CD4-positive, alpha-beta memory T cell (primary cell): ENCODE results near the gene ZBTB9. TPM values are rescaled to one million over a fixed set of nuclear protein-coding genes. Genes with fewer than 3 reads are reported as not detected.

Experiments used
- CTCF ChIA-PET: fragments of 350-600 bp; sonication (Branson Sonifier 250); formaldehyde crosslinking; loops from one replicate; lab custom pipeline; 2021; ENCODE audit warnings: inconsistent platforms; ENCODE audit not compliant: partially characterized antibody; lab: Charles Lee
- POLR2A ChIA-PET: fragments of 350-600 bp; sonication (Branson Sonifier 250); formaldehyde crosslinking; loops from one replicate; lab custom pipeline; 2021; ENCODE audit not compliant: partially characterized antibody; lab: Charles Lee
- DNase-seq, 5 donors: peaks; one replicate each; pipeline versions ENCODE4 v3.0.0 to v3.0.0-alpha.2; 2020 to 2022; ENCODE audit warnings: mixed read lengths in 1 of 5
- H3K27ac ChIP-seq: one replicate; pipeline ENCODE4 v1.7.0; 2013; ENCODE audit warnings: low read depth, low read length
- H3K27me3 ChIP-seq: 2 replicates; pipeline ENCODE4 v1.7.0; 2013; ENCODE audit warnings: mild to moderate bottlenecking, low read length, moderate library complexity; ENCODE audit not compliant: insufficient read depth
- H3K36me3 ChIP-seq: 2 replicates; pipeline ENCODE4 v1.7.0; 2013; ENCODE audit warnings: mild to moderate bottlenecking, low read length, moderate library complexity; ENCODE audit not compliant: insufficient read depth
- H3K4me1 ChIP-seq: 2 replicates; pipeline ENCODE4 v1.7.0; 2013; ENCODE audit warnings: mild to moderate bottlenecking, low read length, moderate library complexity; ENCODE audit not compliant: insufficient read depth
- H3K4me3 ChIP-seq, 2 donors: one replicate each; pipeline ENCODE4 v1.7.0; 2013; ENCODE audit warnings: low read length in 2 of 2, mild to moderate bottlenecking in 1 of 2
- H3K9me3 ChIP-seq, 2 donors: one replicate each; pipeline ENCODE4 v1.7.0; 2013; ENCODE audit warnings: low read length in 2 of 2, control low read depth in 1 of 2; ENCODE audit not compliant: control insufficient read depth in 1 of 2
- H3K27ac Mint-ChIP-seq, 7 donors: one replicate each; pipeline ENCODE4 v1.8.0; 2020 to 2021; ENCODE audit warnings: mixed read lengths in 7 of 7, mild to moderate bottlenecking in 6 of 7, inconsistent platforms in 3 of 7, moderate library complexity in 3 of 7
- H3K27me3 Mint-ChIP-seq, 2 donors: one replicate each; pipeline ENCODE4 v1.8.0; 2020 to 2021; ENCODE audit warnings: mixed read lengths in 2 of 2
- H3K36me3 Mint-ChIP-seq, 2 donors: one replicate each; pipeline ENCODE4 v1.8.0; 2020 to 2021; ENCODE audit warnings: mixed read lengths in 2 of 2, inconsistent platforms in 1 of 2, mild to moderate bottlenecking in 1 of 2
- H3K4me1 Mint-ChIP-seq, 4 donors: one replicate each; pipeline ENCODE4 v1.8.0; 2020 to 2021; ENCODE audit warnings: mixed read lengths in 4 of 4, mild to moderate bottlenecking in 1 of 4
- H3K4me3 Mint-ChIP-seq, 8 donors: one replicate each; pipeline ENCODE4 v1.8.0; 2020 to 2021; ENCODE audit warnings: mixed read lengths in 8 of 8, mild to moderate bottlenecking in 7 of 8, moderate library complexity in 6 of 8, inconsistent platforms in 3 of 8
- H3K9me3 Mint-ChIP-seq, 8 donors: one replicate each; pipeline ENCODE4 v1.8.0; 2020 to 2021; ENCODE audit warnings: mixed read lengths in 8 of 8, mild to moderate bottlenecking in 5 of 8, inconsistent platforms in 3 of 8, moderate library complexity in 1 of 8
- intact Hi-C: fragments of 100-400 bp; cut with micrococcal nuclease; formaldehyde crosslinking; loops from one replicate; pipeline ENCODE4 v1.15.1; 2023
- polyA plus RNA-seq, 2 donors: library from polyadenylated mRNA; unstranded; fragments of 300-500 nt; fragmentation: Illumina TruSeq; gene quantifications; one replicate each; pipeline ENCODE4 v1.2.3, GENCODE V29; 2021
- total RNA-seq, 2 experiments: library from RNA; stranded (reverse); gene quantifications; one replicate each; pipeline ENCODE4 v1.2.3, GENCODE V29; 2021

Gene ZBTB9
- total and polyA plus RNA-seq, 4 experiments from 2014 or later, result 5.7 to 12.8 (median 11.8) TPM

DNA sequence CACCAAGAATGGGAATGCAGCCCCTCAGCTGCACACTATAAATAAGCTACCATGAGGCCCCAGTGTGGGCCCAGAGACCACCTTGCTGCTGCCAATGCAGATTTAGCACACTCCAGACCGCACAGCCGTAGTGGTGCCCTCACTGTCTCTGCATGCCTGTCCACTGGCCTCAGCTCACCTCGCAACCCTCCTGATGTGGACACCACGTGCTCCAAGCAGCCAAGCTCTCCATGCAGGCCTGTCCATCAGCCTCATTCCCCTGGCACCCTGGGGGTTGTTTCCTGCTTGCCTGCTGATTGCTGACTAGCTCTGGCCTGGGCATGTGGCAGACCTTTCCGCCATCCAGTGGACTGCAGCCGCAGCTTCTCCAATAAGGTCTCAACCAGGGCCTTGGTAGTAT, 36.2 kb downstream of the ZBTB9 start:
- no peak overlapping the region for H3K27ac Mint-ChIP-seq
- intact Hi-C loops, result no loop called here
- no peaks in the 10 kb centered on the region for H3K36me3 Mint-ChIP-seq
- H3K4me3 Mint-ChIP-seq, result no peak overlapping the region
- Histone ChIP-seq H3K9me3 (no peaks in the 10 kb centered on the region), H3K27me3 (no peaks in the 10 kb centered on the region), H3K4me1 (no peaks in the 10 kb centered on the region), H3K27ac (no peak overlapping the region), H3K4me3 (no peak overlapping the region), H3K36me3 (no peaks in the 10 kb centered on the region)
- H3K4me1 Mint-ChIP-seq, result no peaks in the 10 kb centered on the region
- CTCF ChIA-PET, result interaction anchor here (1.8 kb wide), 1 partner anchor 36 kb away, joined by 5 read pairs; the partner anchor contains the start of gene ZBTB9
- POLR2A ChIA-PET, result no interaction called here
- peaks cover 5% of the 10 kb centered on the region in 2 donors for H3K27me3 Mint-ChIP-seq
- DNase-seq, result no peak
- no peaks in the 10 kb centered on the region for H3K9me3 Mint-ChIP-seq

DNA sequence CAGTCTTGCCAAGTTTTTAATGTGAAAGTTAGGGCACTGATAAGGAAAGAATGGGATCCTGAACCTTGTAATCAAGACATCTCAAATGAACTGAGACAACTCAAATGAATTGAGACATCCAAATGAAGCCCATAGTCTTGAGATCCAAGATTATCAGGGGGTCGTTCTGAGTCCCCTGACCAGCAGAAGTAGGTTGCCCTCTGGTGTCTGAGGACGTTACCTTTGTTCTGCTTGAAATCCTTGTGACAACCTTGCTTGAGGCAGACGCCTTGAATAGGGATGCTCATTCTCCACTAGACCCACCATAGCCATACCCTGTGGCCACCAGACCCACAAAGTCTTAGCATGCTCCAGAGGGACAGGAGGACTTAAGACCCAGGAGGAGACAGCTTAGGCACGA, 37.7 kb downstream of the ZBTB9 start:
- no peaks in the 10 kb centered on the region for H3K4me1 Mint-ChIP-seq
- DNase-seq, result no peak
- ChIA-PET POLR2A (no interaction called here), CTCF (no interaction called here)
- no peak overlapping the region for H3K27ac Mint-ChIP-seq
- no peak overlapping the region for H3K4me3 Mint-ChIP-seq
- no peaks in the 10 kb centered on the region for H3K36me3 Mint-ChIP-seq
- no peak overlapping the region for H3K4me3 ChIP-seq
- H3K4me1 ChIP-seq, result no peaks in the 10 kb centered on the region
- H3K36me3 ChIP-seq, result no peaks in the 10 kb centered on the region
- no peaks in the 10 kb centered on the region for H3K9me3 ChIP-seq
- no peaks in the 10 kb centered on the region for H3K27me3 ChIP-seq
- H3K9me3 Mint-ChIP-seq, result no peaks in the 10 kb centered on the region
- peaks cover 2% of the 10 kb centered on the region in 2 donors for H3K27me3 Mint-ChIP-seq
- intact Hi-C loops, result loop anchor here (1.0 kb wide), 1 partner anchor 101 kb away; the partner anchor contains the start of gene KIFC1
- H3K27ac ChIP-seq, result no peak overlapping the region

GRCh38 chr6:33497157-33497556, 42.8 kb downstream of the ZBTB9 start:
- Histone ChIP-seq H3K4me1 (no peaks in the 10 kb centered on the region), H3K4me3 (no peak overlapping the region), H3K9me3 (no peaks in the 10 kb centered on the region), H3K36me3 (no peaks in the 10 kb centered on the region), H3K27me3 (no peaks in the 10 kb centered on the region), H3K27ac (no peak overlapping the region)
- no peaks in the 10 kb centered on the region for H3K4me1 Mint-ChIP-seq
- CTCF ChIA-PET, result no interaction called here
- H3K27me3 Mint-ChIP-seq, result no peaks in the 10 kb centered on the region
- H3K4me3 Mint-ChIP-seq, result no peak overlapping the region
- no peaks in the 10 kb centered on the region for H3K9me3 Mint-ChIP-seq
- H3K27ac Mint-ChIP-seq, result no peak overlapping the region
- no peak for DNase-seq
- POLR2A ChIA-PET, result no interaction called here
- no peaks in the 10 kb centered on the region for H3K36me3 Mint-ChIP-seq
- intact Hi-C loops, result no loop called here

DNA sequence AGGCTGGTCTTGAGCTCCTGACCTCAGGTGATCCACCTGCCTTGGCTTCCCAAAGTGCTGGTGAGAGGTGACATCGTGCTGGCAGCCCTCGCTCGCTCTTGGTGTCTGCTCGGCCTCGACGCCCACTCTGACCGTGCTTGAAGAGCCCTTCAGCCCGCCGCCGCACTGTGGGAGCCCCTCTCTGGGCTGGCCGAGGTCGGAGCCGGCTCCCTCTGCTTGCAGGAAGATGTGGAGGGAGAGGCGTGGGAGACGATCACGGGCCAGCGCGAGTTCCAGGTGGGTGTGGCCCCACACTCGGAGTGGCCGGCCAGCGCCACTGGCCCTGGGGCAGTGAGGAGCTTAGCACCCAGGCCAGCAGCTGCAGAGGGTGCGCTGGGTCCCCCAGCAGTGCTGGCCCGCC, 48.1 kb downstream of the ZBTB9 start:
- Histone ChIP-seq H3K27ac (no peak overlapping the region), H3K9me3 (no peaks in the 10 kb centered on the region), H3K36me3 (no peaks in the 10 kb centered on the region), H3K4me3 (no peak overlapping the region), H3K27me3 (no peaks in the 10 kb centered on the region), H3K4me1 (no peaks in the 10 kb centered on the region)
- intact Hi-C loops, result no loop called here
- CTCF ChIA-PET, result no interaction called here
- Mint-ChIP-seq H3K4me1 (no peaks in the 10 kb centered on the region), H3K27ac (no peak overlapping the region), H3K36me3 (no peaks in the 10 kb centered on the region), H3K4me3 (no peak overlapping the region), H3K9me3 (peaks cover 0 to 3% (median 0%) of the 10 kb centered on the region in 8 donors), H3K27me3 (no peaks in the 10 kb centered on the region)
- DNase-seq, result no peak
- POLR2A ChIA-PET, result no interaction called here

DNA sequence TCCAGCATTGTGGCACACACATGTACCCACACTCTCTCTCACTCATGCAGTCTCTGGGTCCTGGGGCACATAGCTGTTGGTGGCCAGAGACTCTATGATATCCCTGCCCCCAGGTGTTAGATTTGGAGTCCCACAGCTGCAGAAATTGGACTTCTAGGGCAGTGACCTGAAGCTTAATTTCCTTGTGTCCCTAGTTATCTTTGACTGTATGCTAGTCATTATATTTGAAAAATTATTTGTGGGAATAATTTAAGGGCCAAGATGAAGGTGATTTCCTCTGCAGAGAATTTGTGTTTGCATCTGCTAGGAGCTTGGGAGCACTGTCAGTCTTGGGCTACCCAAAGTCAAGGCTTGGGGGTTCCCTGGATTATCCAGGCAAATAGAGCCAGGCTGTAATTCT, 50.1 kb downstream of the ZBTB9 start:
- H3K9me3 Mint-ChIP-seq, result peaks cover 0 to 3% (median 0%) of the 10 kb centered on the region in 8 donors
- H3K27ac Mint-ChIP-seq, result no peak overlapping the region

DNA sequence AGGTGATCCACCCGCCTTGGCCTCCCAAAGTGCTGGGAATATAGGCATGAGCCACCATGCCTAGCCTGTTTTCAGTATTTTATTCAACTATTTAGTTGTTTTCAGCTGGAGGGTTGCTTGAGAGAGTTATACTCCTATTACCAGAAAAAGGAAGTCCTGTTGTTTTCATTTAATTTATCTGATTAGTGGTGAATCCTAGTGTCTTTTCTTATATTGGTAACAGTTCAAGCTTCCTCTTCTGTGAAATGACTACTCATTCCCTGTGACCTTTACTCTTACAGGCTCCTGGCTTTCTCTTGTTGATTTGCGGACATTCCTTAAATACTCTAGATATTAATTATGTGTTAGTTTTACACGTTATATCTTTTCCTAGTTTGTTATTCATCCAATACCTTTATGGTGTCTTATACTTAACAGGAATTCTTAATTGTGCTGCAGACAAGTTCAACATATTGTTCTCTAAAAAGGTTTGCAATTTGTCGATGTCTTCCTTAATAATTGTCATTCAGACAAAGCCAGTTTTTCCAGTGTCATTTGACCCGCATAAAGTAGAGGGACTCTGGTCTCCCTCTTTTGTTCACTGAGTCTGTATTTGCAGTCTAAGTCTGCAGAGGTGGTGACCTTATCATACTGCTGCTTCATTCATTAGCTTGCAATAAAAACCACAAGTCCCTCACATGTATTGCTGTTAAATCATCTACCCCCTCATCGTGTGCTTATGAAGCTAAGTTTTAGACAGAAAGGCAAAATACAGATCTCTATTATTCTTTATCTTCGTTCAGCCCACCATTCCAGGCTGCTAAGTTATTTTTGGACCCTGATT, 51.4 kb downstream of the ZBTB9 start:
- Histone ChIP-seq H3K4me1 (no peaks in the 10 kb centered on the region), H3K27me3 (no peaks in the 10 kb centered on the region), H3K36me3 (no peaks in the 10 kb centered on the region), H3K27ac (no peak overlapping the region), H3K9me3 (no peaks in the 10 kb centered on the region), H3K4me3 (no peak overlapping the region)
- no peak for DNase-seq
- H3K4me1 Mint-ChIP-seq, result peaks cover 0 to 5% (median 1%) of the 10 kb centered on the region in 4 donors
- no peaks in the 10 kb centered on the region for H3K36me3 Mint-ChIP-seq
- ChIA-PET CTCF (no interaction called here), POLR2A (no interaction called here)
- H3K27me3 Mint-ChIP-seq, result peaks cover 0 to 5% of the 10 kb centered on the region in 2 donors
- H3K27ac Mint-ChIP-seq, result no peak overlapping the region
- H3K4me3 Mint-ChIP-seq, result no peak overlapping the region
- peaks cover 0 to 3% (median 0%) of the 10 kb centered on the region in 8 donors for H3K9me3 Mint-ChIP-seq
- intact Hi-C loops, result no loop called here

More for the DNA sequence above, 50.1 kb downstream of the ZBTB9 start:
- DNase-seq, result no peak
- Mint-ChIP-seq H3K27me3 (peaks cover 0 to 2% of the 10 kb centered on the region in 2 donors), H3K4me1 (peaks cover 0 to 5% (median 1%) of the 10 kb centered on the region in 4 donors), H3K36me3 (no peaks in the 10 kb centered on the region), H3K4me3 (no peak overlapping the region)
- Histone ChIP-seq H3K27me3 (no peaks in the 10 kb centered on the region), H3K27ac (no peak overlapping the region), H3K36me3 (no peaks in the 10 kb centered on the region), H3K9me3 (no peaks in the 10 kb centered on the region), H3K4me1 (no peaks in the 10 kb centered on the region), H3K4me3 (no peak overlapping the region)
- ChIA-PET POLR2A (no interaction called here), CTCF (interaction anchor here (0.5 kb wide), 1 partner anchor 108 kb away, joined by 3 read pairs; no protein-coding TSS in a partner anchor)
- intact Hi-C loops, result no loop called here
